NCI-H2107 treated with DMSO at 0.1 percent for 48 hours (cell line): Measurements from ENCODE around the gene CCRL2.

Experiments
- DNase-seq: peaks from one replicate; lab custom pipeline; 2025; ENCODE audit not compliant: unreplicated experiment; lab: John Stamatoyannopoulos, UW

CCRL2 gene, protein sequence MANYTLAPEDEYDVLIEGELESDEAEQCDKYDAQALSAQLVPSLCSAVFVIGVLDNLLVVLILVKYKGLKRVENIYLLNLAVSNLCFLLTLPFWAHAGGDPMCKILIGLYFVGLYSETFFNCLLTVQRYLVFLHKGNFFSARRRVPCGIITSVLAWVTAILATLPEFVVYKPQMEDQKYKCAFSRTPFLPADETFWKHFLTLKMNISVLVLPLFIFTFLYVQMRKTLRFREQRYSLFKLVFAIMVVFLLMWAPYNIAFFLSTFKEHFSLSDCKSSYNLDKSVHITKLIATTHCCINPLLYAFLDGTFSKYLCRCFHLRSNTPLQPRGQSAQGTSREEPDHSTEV

DNA sequence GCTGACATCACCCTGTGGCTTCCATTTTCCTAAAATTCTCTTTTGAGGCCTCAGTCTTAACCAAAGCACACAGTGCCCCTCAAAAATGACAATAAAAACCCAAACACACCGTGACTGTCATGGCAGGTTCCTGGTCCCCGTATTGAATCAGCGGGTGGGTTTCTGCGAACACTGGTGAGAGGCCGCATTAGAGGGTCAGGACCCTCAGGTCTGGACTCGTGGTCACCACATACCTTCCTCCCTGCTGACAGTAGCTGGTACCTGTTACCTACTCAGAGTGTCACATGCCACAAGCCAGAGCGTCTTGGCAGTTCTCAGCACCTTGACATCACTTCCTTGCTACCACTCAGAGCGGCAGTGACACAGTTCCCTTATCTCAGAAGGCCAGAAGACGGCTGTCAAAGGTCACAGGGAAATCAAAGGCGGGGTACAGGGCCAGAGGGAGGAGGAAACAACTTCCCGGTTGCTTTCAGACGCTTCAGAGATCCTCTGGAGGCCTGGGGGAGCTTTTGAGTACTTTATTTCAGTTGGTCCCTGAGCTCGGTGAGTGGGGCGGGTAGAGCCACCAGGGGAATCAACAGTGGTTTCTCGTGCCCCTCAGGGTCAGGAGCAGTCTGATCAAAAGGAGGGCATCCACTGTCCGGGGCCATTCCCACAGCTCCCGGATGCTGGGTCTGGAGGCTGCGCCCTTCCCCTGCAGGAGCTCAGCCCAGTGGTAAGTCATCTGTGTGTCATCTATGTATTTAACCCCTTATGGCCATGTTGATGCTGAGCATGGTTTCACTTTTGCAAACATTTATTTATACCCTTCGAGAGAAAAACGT, at the start of gene CCRL2, which contains the start of gene CCR5AS:
Gene CCRL2 (plus strand): TSS at position 472 of the 824 bp plus-strand sequence. CDS start 821 bp downstream, outside the sequence.
Gene CCR5AS (minus strand): TSS at position 279 of the 824 bp plus-strand sequence.
- no peak for DNase-seq

DNA sequence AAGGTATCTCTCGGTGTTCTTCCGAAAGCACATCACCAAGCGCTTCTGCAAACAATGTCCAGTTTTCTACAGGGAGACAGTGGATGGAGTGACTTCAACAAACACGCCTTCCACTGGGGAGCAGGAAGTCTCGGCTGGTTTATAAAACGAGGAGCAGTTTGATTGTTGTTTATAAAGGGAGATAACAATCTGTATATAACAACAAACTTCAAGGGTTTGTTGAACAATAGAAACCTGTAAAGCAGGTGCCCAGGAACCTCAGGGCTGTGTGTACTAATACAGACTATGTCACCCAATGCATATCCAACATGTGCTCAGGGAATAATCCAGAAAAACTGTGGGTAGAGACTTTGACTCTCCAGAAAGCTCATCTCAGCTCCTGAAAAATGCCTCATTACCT, 48.6 kb upstream of the CCRL2 start:
- no peak for DNase-seq

DNA sequence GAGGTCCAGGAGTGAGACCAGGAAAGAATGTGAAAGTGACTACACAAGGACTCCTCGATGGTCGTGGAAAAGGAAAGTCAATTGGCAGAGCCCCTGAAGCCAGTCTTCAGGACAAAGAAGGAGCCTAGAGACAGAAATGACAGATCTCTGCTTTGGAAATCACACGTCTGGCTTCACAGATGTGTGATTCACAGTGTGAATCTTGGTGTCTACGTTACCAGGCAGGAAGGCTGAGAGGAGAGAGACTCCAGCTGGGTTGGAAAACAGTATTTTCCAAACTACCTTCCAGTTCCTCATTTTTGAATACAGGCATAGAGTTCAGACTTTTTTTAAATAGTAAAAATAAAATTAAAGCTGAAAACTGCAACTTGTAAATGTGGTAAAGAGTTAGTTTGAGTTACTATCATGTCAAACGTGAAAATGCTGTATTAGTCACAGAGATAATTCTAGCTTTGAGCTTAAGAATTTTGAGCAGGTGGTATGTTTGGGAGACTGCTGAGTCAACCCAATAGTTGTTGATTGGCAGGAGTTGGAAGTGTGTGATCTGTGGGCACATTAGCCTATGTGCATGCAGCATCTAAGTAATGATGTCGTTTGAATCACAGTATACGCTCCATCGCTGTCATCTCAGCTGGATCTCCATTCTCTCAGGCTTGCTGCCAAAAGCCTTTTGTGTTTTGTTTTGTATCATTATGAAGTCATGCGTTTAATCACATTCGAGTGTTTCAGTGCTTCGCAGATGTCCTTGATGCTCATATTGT, 47.1 kb upstream of the CCRL2 start:
- peak; percentile 77 for DNase-seq

DNA sequence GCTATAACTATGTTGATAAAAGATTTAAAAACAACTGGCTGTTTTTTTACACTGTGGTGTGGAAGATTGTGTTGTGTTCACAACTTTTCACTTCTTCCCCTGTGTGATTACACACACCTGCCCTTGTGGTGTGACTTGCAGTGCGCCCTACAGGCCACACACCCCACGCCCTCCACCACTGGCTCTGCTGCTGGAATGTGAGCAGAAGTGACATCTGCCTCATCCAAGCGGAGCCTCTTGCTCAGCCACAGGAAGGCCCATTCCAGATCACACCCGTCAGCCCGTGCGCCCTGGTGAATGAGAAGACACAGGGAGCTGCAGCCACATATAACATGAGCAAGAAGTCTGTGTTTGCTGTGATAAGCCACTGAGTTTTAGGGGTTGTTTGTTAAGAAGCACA, 46.2 kb upstream of the CCRL2 start:
- no peak for DNase-seq

DNA sequence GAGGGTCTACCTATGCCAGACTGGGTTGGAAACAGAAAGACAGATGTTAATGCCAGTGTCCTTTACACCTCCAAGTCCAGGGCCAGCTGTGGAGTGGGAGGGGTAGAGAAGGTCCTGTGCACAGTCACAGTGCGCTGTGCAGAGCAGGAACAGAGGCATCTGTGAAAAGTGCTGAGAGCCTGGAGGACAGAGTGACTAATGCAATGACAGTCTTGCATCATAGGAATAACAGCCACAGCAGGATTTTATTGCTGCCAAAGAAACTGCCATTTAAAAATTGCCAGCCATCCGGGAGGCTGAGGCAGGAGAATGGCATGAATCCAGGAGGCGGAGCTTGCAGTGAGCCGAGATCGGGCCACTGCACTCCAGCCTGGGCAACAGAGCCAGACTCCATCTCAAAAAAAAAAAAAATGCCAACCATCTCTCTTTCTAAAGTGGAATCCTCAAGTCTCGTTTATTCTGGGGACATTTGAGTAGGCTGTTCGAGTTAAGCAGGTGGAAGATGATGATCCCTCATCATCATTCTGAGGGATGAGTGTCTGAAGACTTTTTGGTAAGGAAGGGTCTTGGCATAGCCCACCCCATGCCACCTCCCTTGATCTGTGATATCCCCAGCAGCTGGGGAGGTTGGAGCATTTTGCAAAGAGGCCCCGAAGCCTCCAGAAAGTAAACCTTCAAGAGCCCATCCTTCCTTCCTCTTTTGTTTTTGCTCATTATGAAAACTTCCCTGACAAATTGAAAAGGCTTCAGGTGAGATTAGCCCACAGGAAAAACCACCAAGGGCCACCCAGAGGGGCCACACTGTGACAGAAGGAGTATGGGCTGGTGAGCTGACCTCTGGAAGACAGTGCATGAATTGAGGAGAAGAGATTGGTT, 45.4 kb upstream of the CCRL2 start:
- no peak for DNase-seq

DNA sequence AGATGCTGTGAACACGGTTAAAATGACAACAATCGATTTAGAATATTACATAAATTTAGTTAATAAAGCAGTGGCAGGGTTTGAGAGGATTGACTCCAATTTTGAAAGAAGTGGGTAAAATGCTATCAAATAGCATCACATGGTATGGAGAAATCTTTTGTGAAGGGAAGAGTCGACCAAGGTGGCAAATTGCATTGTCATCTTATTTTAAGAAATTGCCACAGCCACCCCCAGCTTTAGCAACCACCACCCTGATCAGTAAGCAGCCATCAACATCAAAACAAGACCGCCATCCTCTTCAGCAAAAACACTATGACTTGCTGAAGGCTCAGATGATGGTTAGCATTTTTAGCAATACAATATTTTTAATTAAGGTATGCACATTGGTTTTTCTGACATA, 42.0 kb upstream of the CCRL2 start:
- no peak for DNase-seq

DNA sequence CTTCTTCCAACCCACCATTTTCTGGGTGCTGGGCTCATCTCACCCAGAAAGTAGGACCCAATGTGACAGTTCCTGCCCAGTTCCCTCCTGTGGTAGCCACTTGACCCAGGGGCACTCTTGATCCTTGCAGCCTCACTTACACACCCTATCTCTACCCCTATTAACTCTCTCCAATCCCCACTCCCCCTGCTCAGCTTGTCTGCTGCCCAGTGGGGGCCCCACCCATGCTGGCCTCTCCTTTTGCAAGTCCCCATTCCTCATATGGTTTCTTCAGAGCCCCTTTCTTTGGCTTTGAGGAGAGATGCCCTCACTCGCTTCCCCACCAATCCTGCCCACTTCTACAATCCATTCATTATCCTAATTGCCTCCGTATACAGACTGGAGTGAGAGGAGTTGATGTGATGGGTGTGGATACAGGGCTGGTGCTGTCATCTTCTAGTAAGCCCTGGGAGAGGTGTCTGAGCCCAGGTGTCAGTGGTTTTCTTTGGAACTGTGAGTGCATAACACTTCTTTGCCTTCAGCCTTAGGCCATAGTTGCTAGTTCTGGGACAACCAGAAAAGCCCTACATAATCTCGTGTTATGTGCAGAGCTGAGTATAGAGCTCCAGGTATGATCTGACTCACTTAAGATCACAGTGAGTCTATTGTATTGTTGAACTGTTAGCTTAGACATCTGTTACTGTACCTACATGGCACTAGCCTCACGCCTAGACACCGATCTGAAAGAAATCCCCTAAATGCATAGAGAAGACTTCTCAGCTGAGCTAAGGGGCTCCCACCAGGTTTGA, 41.1 kb upstream of the CCRL2 start:
- no peak for DNase-seq

DNA sequence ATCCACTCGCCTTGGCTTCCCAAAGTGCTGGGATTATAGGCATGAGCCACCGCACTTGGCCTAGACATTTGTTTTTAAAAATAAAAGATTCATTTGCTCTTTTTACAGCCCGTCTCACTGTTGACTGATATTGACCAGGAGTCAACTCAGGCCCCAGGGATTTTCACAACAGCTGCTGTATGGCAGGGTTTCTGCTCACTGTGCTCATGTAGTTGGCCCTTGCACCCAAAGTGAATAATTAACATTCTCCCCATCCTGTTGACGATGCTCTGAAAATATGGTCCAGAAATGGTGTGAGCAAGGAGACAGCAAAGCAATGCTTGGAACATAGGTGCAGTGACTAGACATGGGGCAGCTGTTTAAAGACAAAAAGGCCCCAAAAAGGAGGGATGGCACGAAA, 39.2 kb upstream of the CCRL2 start:
- DNase-seq: no peak

DNA sequence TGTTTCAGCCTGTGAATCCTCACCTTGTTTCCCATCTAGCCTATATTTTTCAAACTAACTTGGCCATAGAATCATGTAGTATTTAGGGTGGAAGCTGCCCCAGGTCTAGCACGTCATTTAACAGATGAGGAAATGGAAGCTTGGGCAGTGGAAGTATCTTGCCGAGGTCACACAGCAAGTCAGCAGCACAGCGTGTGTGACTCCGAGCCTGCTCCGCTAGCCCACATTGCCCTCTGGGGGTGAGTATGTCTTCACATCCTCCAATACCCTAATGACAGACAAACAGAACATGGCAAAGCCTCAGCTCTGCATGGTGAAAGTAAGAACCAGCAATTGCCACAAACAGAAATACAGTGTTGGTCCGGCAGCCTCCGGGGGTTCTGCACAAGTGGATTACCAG, 38.5 kb upstream of the CCRL2 start:
- DNase-seq: no peak

DNA sequence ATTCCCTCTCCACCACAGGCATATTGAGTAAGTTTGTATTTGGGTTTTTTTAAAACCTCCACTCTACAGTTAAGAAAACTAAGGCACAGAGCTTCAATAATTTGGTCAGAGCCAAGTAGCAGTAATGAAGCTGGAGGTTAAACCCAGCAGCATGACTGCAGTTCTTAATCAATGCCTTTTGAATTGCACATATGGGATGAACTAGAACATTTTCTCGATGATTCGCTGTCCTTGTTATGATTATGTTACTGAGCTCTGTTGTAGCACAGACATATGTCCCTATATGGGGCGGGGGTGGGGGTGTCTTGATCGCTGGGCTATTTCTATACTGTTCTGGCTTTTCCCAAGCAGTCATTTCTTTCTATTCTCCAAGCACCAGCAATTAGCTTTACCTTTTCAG, 37.9 kb upstream of the CCRL2 start:
- DNase-seq: no peak

DNA sequence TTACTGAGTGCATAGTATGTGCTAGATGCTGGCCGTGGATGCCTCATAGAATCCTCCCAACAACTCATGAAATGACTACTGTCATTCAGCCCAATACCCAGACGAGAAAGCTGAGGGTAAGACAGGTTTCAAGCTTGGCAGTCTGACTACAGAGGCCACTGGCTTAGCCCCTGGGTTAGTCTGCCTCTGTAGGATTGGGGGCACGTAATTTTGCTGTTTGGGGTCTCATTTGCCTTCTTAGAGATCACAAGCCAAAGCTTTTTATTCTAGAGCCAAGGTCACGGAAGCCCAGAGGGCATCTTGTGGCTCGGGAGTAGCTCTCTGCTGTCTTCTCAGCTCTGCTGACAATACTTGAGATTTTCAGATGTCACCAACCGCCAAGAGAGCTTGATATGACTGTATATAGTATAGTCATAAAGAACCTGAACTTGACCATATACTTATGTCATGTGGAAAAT, 37.4 kb upstream of the CCRL2 start:
- no peak for DNase-seq

DNA sequence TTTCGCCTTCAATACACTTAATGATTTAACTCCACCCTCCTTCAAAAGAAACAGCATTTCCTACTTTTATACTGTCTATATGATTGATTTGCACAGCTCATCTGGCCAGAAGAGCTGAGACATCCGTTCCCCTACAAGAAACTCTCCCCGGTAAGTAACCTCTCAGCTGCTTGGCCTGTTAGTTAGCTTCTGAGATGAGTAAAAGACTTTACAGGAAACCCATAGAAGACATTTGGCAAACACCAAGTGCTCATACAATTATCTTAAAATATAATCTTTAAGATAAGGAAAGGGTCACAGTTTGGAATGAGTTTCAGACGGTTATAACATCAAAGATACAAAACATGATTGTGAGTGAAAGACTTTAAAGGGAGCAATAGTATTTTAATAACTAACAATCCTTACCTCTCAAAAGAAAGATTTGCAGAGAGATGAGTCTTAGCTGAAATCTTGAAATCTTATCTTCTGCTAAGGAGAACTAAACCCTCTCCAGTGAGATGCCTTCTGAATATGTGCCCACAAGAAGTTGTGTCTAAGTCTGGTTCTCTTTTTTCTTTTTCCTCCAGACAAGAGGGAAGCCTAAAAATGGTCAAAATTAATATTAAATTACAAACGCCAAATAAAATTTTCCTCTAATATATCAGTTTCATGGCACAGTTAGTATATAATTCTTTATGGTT, 36.1 kb upstream of the CCRL2 start, which contains the start of gene CCR5:
Gene CCR5 (plus strand): TSS at position 108 of the 680 bp plus-strand sequence. CDS start 1,957 bp downstream, outside the sequence.
- DNase-seq: no peak

DNA sequence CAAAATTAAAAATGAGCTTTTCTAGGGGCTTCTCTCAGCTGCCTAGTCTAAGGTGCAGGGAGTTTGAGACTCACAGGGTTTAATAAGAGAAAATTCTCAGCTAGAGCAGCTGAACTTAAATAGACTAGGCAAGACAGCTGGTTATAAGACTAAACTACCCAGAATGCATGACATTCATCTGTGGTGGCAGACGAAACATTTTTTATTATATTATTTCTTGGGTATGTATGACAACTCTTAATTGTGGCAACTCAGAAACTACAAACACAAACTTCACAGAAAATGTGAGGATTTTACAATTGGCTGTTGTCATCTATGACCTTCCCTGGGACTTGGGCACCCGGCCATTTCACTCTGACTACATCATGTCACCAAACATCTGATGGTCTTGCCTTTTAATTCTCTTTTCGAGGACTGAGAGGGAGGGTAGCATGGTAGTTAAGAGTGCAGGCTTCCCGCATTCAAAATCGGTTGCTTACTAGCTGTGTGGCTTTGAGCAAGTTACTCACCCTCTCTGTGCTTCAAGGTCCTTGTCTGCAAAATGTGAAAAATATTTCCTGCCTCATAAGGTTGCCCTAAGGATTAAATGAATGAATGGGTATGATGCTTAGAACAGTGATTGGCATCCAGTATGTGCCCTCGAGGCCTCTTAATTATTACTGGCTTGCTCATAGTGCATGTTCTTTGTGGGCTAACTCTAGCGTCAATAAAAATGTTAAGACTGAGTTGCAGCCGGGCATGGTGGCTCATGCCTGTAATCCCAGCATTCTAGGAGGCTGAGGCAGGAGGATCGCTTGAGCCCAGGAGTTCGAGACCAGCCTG, 35.3 kb upstream of the CCRL2 start:
- no peak for DNase-seq

DNA sequence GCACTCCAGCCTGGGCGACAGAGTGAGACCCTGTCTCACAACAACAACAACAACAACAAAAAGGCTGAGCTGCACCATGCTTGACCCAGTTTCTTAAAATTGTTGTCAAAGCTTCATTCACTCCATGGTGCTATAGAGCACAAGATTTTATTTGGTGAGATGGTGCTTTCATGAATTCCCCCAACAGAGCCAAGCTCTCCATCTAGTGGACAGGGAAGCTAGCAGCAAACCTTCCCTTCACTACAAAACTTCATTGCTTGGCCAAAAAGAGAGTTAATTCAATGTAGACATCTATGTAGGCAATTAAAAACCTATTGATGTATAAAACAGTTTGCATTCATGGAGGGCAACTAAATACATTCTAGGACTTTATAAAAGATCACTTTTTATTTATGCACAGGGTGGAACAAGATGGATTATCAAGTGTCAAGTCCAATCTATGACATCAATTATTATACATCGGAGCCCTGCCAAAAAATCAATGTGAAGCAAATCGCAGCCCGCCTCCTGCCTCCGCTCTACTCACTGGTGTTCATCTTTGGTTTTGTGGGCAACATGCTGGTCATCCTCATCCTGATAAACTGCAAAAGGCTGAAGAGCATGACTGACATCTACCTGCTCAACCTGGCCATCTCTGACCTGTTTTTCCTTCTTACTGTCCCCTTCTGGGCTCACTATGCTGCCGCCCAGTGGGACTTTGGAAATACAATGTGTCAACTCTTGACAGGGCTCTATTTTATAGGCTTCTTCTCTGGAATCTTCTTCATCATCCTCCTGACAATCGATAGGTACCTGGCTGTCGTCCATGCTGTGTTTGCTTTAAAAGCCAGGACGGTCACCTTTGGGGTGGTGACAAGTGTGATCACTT, 34.3 kb upstream of the CCRL2 start:
- DNase-seq: no peak

DNA sequence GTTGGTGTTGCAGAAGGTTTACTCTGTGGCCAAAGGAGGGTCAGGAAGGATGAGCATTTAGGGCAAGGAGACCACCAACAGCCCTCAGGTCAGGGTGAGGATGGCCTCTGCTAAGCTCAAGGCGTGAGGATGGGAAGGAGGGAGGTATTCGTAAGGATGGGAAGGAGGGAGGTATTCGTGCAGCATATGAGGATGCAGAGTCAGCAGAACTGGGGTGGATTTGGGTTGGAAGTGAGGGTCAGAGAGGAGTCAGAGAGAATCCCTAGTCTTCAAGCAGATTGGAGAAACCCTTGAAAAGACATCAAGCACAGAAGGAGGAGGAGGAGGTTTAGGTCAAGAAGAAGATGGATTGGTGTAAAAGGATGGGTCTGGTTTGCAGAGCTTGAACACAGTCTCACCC, 32.3 kb upstream of the CCRL2 start:
- DNase-seq: no peak

DNA sequence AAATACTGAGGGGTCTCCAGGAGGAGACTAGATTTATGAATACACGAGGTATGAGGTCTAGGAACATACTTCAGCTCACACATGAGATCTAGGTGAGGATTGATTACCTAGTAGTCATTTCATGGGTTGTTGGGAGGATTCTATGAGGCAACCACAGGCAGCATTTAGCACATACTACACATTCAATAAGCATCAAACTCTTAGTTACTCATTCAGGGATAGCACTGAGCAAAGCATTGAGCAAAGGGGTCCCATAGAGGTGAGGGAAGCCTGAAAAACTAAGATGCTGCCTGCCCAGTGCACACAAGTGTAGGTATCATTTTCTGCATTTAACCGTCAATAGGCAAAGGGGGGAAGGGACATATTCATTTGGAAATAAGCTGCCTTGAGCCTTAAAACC, 31.8 kb upstream of the CCRL2 start:
- no peak for DNase-seq

DNA sequence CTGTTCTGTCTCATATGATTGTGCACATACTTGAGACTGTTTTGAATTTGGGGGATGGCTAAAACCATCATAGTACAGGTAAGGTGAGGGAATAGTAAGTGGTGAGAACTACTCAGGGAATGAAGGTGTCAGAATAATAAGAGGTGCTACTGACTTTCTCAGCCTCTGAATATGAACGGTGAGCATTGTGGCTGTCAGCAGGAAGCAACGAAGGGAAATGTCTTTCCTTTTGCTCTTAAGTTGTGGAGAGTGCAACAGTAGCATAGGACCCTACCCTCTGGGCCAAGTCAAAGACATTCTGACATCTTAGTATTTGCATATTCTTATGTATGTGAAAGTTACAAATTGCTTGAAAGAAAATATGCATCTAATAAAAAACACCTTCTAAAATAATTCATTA, 31.2 kb upstream of the CCRL2 start:
- DNase-seq: no peak
